Measurements from ENCODE around the gene SMARCB1.

The SMARCB1 gene

DNA sequence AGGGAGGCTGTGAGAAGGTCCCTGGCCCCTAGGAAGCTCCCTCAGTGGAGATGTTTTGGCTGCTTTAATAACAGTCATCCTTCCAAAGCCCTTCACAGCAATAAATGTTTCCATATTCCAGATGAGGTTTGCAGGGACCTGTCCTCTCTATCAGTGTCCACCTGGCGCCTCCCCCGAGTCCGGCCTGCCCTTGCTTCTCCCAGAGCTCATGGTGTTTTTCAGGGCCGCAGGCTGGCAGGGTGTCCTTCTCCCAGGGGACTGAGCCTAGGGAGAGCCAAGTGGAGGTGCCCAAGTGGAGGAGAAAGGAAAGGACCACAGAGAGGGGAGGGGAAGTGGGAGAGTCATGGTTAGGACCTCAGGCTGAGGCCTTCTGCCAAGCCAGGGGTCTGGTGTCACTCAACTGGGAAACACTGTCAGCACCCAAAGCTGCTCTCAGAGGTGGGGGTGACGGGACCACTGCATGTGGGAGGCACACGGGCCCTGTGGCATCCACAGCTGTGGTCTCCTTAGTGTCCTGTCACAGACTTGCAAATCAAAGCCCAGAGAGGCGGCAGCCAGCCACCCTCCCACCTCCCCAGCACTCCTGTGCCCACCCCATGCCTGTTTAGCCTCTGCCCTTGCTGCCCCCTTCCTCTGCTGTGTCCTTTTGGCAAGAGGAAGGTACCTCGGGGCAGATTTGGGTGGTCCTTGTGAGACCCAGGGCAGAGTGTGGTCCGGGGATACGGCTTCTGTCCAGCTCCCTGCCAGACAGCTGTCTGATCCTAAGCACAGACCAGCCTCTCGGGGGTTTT, 45.7 kb downstream of the SMARCB1 start:
- DNase-seq: peak; percentile 25

DNA sequence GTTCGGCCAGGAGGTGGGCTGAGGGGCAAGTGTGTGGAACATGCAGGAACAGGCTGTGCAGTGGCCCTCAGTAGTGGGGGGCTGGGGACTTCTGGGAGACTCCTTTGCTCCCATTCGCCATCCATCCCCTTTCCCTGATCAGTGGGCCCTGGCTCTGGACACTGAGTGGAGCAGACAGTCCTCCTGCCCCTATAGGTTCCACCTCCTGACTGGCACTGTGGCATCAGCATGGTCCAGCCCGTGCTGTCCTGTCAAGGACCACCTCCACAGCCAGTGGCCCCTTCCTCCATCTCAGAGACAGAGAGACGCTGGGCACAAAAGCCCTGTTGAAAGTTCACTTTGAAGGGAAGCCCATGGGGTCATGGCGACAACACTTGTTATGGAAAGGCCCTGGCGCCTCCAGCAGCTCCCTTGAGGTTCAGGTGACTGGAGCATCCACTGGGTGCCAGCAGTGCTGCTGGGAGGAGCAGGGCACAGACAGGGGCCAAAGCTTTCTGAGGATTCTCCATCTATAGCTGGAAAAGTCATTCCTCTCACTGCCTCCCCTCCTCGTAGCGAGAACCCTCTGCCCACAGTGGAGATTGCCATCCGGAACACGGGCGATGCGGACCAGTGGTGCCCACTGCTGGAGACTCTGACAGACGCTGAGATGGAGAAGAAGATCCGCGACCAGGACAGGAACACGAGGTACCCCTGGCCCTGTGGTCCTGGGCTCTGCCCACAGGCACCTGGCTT, 46.4 kb downstream of the SMARCB1 start:
- peak; percentile 17 for DNase-seq

DNA sequence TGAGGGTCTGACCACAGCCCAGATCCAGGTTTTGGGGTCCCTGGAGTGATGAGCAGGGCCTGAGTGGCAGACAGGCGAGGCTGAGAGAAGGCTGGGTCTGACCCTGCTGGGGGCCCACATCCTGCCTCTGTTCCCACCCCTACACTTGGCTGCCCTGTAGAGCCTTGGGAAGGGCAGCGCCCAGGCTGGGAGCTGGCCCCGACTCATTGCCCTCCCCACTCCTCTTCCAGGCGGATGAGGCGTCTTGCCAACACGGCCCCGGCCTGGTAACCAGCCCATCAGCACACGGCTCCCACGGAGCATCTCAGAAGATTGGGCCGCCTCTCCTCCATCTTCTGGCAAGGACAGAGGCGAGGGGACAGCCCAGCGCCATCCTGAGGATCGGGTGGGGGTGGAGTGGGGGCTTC, 47.1 kb downstream of the SMARCB1 start:
- peak; percentile 27 for DNase-seq

DNA sequence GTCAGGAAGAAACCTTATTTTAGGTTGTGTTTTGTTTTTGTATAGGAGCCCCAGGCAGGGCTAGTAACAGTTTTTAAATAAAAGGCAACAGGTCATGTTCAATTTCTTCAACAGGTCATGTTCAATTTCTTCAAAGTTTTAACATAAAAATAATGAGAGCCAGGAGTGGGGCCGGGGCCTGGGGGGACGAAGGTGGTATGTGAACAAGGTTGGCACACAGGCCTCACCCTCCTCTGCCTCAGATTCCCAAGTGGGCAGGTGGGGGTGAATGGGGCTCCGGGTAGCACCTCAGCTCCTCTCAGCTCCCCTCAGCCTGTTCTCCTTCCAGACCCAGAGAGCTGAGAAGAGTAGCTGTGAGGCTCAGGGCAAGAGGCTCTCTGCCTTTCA, 47.6 kb downstream of the SMARCB1 start:
- DNase-seq: no peak

- DNase-seq: peak; percentile 46
Observed at GRCh38 chr22:23834793-23835483, 48.2 kb downstream of the SMARCB1 start.

GRCh38 chr22:23835484-23836144, 48.8 kb downstream of the SMARCB1 start:
- peak; percentile 18 for DNase-seq

GRCh38 chr22:23836281-23836680, 49.5 kb downstream of the SMARCB1 start:
- no peak for DNase-seq

- DNase-seq: peak; percentile 15
Observed at GRCh38 chr22:23836692-23837495, 50.1 kb downstream of the SMARCB1 start.

GRCh38 chr22:23837496-23837859, 50.7 kb downstream of the SMARCB1 start:
- no peak for DNase-seq

GRCh38 chr22:23837911-23838680, 51.3 kb downstream of the SMARCB1 start:
- DNase-seq: no peak

- DNase-seq: peak; percentile 97
Observed at GRCh38 chr22:23838681-23839468, 52.1 kb downstream of the SMARCB1 start, which contains the start of gene DERL3. Gene DERL3, minus strand, starts transcription at chr22:23839006. Its CDS starts 19 bp downstream, at chr22:23838987.

DNA sequence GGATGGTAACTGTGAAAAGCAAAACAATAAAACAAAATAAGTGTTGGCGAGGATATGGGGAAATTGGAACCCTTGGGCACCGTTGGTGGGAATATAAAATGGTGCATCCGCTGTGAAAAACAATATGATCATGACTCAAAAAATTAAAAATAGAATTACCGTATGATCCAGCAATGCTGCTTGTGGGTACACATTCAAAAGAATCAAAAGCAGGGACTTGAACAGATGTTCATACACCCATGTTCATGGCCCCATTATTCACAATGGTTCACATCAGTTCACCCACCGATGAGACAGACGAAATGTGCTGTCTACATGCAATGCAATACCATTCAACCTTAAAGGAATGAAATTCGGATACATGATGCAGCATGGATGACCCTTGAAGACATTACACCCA, 53.3 kb downstream of the SMARCB1 start:
- no peak for DNase-seq

DNA sequence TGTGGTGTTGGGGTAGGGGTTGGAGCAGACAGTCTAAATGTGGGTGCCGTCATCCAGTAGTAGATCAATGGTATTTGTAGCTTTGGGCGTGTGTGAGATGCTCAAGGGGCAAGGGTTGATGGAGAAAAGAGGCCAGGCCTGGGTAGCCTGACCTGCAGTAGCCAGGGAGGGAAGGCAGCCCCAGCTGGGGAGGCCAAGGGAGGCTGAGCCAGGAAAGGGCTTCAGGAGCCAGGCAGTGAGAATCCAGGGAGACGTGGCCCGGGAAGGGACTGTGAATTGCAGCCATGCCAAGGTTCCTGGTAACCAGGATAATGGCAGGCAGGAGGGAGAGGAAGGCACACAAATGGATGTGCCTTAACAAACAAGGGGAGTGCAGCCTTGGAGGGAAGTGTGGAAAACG, 54.5 kb downstream of the SMARCB1 start:
- DNase-seq: no peak

DNA sequence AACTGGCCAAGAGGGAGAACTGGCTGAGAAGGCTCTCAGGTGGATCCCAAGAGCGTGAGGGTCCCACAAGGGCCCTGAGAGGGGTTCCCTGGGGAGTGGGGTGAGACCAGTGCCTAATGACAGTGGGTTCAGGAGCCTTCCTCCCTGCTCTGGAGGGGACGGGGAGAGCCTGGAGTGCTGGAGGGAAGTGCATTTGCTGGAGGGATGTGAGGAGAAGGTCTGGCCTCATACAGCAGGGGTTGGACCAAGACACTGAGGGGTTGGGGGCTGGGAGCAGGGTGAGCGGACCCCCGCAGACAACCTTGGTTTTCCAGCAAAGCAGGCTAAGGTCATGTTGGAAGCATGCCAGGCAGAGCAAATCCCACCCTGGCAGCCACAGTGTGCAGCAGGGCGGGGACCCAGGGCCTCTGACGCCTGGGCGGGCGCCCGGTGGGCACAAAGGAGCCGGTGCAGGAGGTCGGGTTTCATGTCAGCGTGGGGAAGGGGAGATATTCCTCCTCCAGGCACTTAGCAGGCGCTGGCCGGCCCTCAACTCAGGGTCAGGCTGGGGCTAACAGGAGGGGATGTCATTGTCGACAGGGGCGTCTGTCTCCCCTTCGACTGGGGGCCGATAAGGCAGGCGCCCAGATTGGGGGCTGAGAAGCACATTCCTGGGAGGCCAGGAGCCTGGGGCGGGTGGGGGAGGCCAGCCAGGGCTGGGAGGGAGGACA, 55.1 kb downstream of the SMARCB1 start:
- no peak for DNase-seq

GRCh38 chr22:23842599-23842998, 55.8 kb downstream of the SMARCB1 start:
- DNase-seq: no peak

DNA sequence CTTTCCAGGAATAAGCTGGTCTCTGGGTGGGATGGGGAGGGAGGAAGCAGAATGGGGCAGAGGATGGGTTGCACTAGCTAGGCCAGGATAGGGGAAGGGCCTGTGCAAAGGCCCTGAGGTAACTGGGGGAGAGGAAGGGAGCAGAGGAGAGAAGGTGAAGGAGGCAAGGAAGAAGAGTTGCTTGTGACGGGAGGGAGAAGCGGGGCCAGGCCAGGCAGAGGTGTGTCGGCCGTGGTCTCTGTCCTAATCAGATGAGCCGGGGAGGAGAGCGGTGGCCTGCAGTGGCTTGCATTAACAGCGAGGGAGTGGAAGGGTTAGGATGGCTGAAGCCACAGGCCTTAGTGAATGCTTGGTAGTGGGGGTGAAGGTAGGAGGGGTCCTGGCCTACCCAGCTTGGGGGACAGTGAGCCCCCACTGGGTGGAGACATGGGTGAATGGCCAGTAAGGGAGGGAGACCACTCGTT, 58.0 kb downstream of the SMARCB1 start:
- no peak for DNase-seq

- no peak for DNase-seq
Observed at GRCh38 chr22:23845265-23846080, 58.7 kb downstream of the SMARCB1 start.

DNA sequence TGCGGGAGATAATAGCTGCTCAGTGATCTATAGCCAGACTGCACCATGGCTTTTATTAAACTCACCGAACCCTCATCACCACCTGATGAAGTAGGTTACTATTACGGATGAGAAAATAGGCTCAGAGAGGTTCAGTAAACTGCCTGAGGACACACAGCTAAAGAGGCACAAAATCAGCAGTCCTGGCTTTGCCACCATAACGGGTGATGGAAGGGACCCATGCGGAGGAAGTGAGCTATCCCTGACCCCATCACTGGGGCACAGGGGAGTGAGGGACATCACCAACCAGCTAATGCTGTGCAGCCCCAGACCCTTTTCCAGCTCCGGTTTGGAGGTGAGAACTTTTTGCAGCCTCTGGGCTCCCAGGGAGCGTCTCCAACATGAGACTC, 59.3 kb downstream of the SMARCB1 start:
- no peak for DNase-seq
